OCI-LY7 (cell line): ENCODE data around the gene BUB3. TPM values are rescaled to one million over a fixed set of nuclear protein-coding genes. Genes with fewer than 3 reads are reported as not detected.

Source experiments
- BruUV-seq: library from RNA; stranded (reverse); fragments of 400-500 nt; replicated peaks from 2 replicates; lab custom pipeline; 2021; lab: Mats Ljungman, UMichigan
- CTCF ChIA-PET: fragments of 300-600 bp; sonication (Branson Sonifier 250); formaldehyde crosslinking; loops from one replicate; lab custom pipeline; 2022; ENCODE audit warnings: antibody characterized with exemption; ENCODE audit not compliant: unreplicated experiment; lab: Charles Lee
- POLR2A ChIA-PET: fragments of 300-600 bp; sonication (Branson Sonifier 250); formaldehyde crosslinking; loops from one replicate; lab custom pipeline; 2022; ENCODE audit warnings: antibody characterized with exemption; lab: Charles Lee
- DNase-seq: peaks from one replicate; pipeline ENCODE4 v3.0.0-alpha.2; 2015; ENCODE audit warnings: low spot score
- H2AFZ ChIP-seq: fragments of 200-600 bp; sonication (generic), shearing (Covaris generic); 2 replicates; pipeline ENCODE4 v1.6.1; 2014; ENCODE audit warnings: mild to moderate bottlenecking, antibody characterized with exemption, low read length, moderate library complexity
- H3K27ac ChIP-seq: fragments of 200-600 bp; sonication (generic); 2 replicates; pipeline ENCODE4 v1.5.1; 2014; ENCODE audit warnings: mixed run types, low read depth, mild to moderate bottlenecking, moderate library complexity, low read length, inconsistent platforms; ENCODE audit not compliant: poor library complexity, severe bottlenecking
- H3K36me3 ChIP-seq: fragments of 200-600 bp; sonication (generic); 2 replicates; pipeline ENCODE4 v1.6.1; 2014; ENCODE audit warnings: mild to moderate bottlenecking, antibody characterized with exemption, low read length, moderate library complexity, mixed read lengths; ENCODE audit not compliant: insufficient read depth
- H3K4me1 ChIP-seq: fragments of 200-600 bp; sonication (generic); 2 replicates; pipeline ENCODE4 v1.5.1; 2014; ENCODE audit warnings: mild to moderate bottlenecking, low read length; ENCODE audit not compliant: insufficient read depth, poor library complexity, severe bottlenecking
- H3K4me2 ChIP-seq: fragments of 200-600 bp; sonication (generic); 2 replicates; pipeline ENCODE4 v1.6.1; 2014; ENCODE audit warnings: mild to moderate bottlenecking, low read length
- H3K4me3 ChIP-seq: fragments of 200-600 bp; sonication (generic); 2 replicates; pipeline ENCODE4 v1.5.1; 2014; ENCODE audit warnings: mild to moderate bottlenecking, low read depth, low read length; ENCODE audit not compliant: poor library complexity, severe bottlenecking
- H3K79me2 ChIP-seq: fragments of 200-600 bp; sonication (generic); 2 replicates; pipeline ENCODE4 v1.6.1; 2016; ENCODE audit warnings: low read depth, mild to moderate bottlenecking, low read length, moderate library complexity, mixed read lengths; ENCODE audit not compliant: insufficient read depth
- H3K9me2 ChIP-seq: fragments of 200-600 bp; sonication (generic); 2 replicates; pipeline ENCODE4 v1.6.1; 2016; ENCODE audit warnings: mild to moderate bottlenecking, low read length, mixed read lengths; ENCODE audit not compliant: insufficient read depth
- H3K9me3 ChIP-seq: fragments of 200-600 bp; sonication (generic); 2 replicates; pipeline ENCODE4 v1.6.1; 2014; ENCODE audit warnings: mild to moderate bottlenecking, mixed run types, low read length, mixed read lengths
- H4K20me1 ChIP-seq: fragments of 200-600 bp; sonication (generic); 2 replicates; pipeline ENCODE4 v1.6.1; 2014; ENCODE audit warnings: mild to moderate bottlenecking, antibody characterized with exemption, low read length, moderate library complexity, mixed read lengths; ENCODE audit not compliant: insufficient read depth
- CTCF ChIP-seq: fragments of 200-600 bp; sonication (generic); conservative IDR thresholded peaks from 2 replicates; pipeline ENCODE4 v1.5.1; 2014; ENCODE audit warnings: mild to moderate bottlenecking, antibody characterized with exemption, low read length, moderate library complexity, mixed read lengths
- EZH2phosphoT487 ChIP-seq: fragments of 200-600 bp; sonication (generic); IDR thresholded peaks from 2 replicates; pipeline ENCODE4 v1.6.1; 2018; ENCODE audit warnings: low read depth, borderline replicate concordance, mild to moderate bottlenecking, mixed run types, antibody characterized with exemption, low read length, moderate library complexity, mixed read lengths
- intact Hi-C: fragments of 100-400 bp; cut with micrococcal nuclease; formaldehyde crosslinking; loops from one replicate; pipeline ENCODE4 v1.10.0; 2022; ENCODE audit not compliant: unreplicated experiment
- total RNA-seq, 2 experiments: library from RNA; depleted of rRNA in 1 of 2; stranded (reverse); fragments of >200 nt in 1 of 2; shearing (Covaris generic) in 1 of 2; gene quantifications; 2 replicates each; pipeline ENCODE4 v1.2.3, GENCODE V29; 2014 to 2022

BUB3 gene
- total RNA-seq, 2 experiments from 2014 or later = 312 to 526 TPM

- Histone ChIP-seq H3K4me1 (peaks cover 60% of the 10 kb centered on the region), H3K4me3 (peak overlapping the region; percentile 92), H3K36me3 (peaks cover 53% of the 10 kb centered on the region), H3K9me3 (no peaks in the 10 kb centered on the region), H3K9me2 (no peaks in the 10 kb centered on the region), H3K27ac (peak overlapping the region; percentile 83), H3K4me2 (peak overlapping the region; percentile 72), H2AFZ (peak overlapping the region; percentile 54; the same call in 1 of the 2 replicates), H3K79me2 (peaks cover 56% of the 10 kb centered on the region), H4K20me1 (peaks cover 41% of the 10 kb centered on the region)
- CTCF ChIA-PET = no interaction called here
- TF ChIP-seq EZH2phosphoT487 (no peak), CTCF (no peak)
- POLR2A ChIA-PET = interaction anchor here (1.1 to 1.3 kb wide), 2 partner anchors 10 to 20 kb away, joined by 3 to 5 read pairs; no protein-coding TSS in a partner anchor
- peak; percentile 69 for DNase-seq
- intact Hi-C loops = loop anchor here (2.0 to 10.0 kb wide), 3 partner anchors 146 to 780 kb away; partner anchors contain the start of genes ACADSB, IKZF5 and PLEKHA1
- BruUV-seq = no TSS peak
Observed at GRCh38 chr10:123154711-123155505, 706 bp downstream of the BUB3 start.

GRCh38 chr10:123156078-123156477 is 1.9 kb downstream of the BUB3 start:
- H3K79me2 ChIP-seq = peaks cover 68% of the 10 kb centered on the region
- intact Hi-C loops = loop anchor here (10.0 kb wide), 1 partner anchor 781 kb away; the partner anchor contains the start of gene PLEKHA1
- peak overlapping the region; percentile 92 for H3K4me3 ChIP-seq
- no peak overlapping the region for H2AFZ ChIP-seq
- TSS peak; percentile 38 for BruUV-seq
- H4K20me1 ChIP-seq = peaks cover 50% of the 10 kb centered on the region
- no peak overlapping the region for H3K27ac ChIP-seq
- H3K9me3 ChIP-seq = no peaks in the 10 kb centered on the region
- TF ChIP-seq EZH2phosphoT487 (no peak), CTCF (no peak)
- CTCF ChIA-PET = no interaction called here
- POLR2A ChIA-PET = interaction anchor here (0.6 to 1.6 kb wide), 7 partner anchors 9 to 1338 kb away, joined by 3 to 9 read pairs (median 3); no protein-coding TSS in a partner anchor
- H3K9me2 ChIP-seq = no peaks in the 10 kb centered on the region
- DNase-seq = no peak
- peak overlapping the region; percentile 72 for H3K4me2 ChIP-seq
- H3K36me3 ChIP-seq = peaks cover 65% of the 10 kb centered on the region
- peaks cover 69% of the 10 kb centered on the region for H3K4me1 ChIP-seq
